NOMO-1 treated with DMSO at 0.1 percent for 48 hours (cell line): ENCODE data around the gene PSMD6.
A peak's percentile ranks its signal among the peaks of the same experiment; 100 is the strongest.

Experiments used
- DNase-seq: peaks from one replicate; lab custom pipeline; 2025; ENCODE audit not compliant: unreplicated experiment; lab: John Stamatoyannopoulos, UW

The PSMD6 gene

DNA sequence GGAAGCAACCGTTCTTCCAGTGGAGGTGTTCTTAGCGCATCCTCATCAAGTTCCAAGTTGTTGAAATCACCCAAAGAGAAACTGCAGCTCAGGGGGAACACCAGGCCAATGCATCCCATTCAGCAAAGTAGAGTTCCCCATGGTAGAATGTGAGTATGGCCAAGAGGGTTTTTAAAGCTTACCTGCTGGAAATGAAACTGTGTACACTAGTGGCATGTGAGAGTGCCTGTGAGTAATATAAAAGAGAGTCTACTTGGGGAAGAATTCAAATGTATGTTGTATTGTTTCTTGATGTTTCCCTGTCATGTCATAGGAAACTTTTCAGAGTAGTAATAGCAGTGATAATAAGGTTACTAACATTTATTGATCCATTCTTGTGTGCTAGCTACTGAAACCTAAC, 43.3 kb downstream of the PSMD6 start:
- no peak for DNase-seq

DNA sequence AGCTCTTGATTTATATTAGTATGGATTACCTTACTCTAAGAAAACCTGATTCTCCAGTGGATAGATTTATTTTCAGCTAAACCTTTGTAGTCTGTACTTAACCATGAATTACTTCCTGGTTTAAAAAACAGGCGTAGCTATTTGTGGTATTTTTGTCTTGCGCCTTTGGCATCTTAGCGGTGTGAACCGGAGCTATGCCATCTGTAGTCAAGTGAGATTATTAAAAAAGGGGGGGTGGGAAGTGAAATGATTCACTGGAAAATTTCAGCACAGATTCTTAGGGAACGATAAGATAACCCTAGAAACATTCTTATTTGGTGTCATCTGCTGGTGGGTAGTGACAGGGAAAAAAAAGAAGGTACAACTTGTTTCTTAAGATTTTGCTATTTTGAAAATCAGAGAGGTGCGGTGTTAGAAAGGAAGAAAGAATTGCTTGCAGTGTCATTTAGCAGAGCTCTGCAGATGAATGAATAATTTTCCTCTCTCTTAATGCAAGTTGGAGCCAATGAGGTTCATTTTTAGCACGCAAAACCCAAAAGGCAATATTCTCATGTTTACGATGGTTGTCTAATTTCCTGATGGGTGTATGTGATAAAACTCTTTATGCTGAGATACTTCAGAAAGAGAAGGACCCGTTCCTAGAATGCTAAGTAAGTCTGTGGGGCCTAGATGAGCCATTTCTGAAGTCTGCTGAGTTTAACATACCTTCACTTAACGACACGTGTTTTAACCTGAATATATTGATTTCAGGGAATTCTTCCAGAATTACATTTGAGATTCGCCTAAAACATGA, 44.0 kb downstream of the PSMD6 start:
- DNase-seq = no peak

DNA sequence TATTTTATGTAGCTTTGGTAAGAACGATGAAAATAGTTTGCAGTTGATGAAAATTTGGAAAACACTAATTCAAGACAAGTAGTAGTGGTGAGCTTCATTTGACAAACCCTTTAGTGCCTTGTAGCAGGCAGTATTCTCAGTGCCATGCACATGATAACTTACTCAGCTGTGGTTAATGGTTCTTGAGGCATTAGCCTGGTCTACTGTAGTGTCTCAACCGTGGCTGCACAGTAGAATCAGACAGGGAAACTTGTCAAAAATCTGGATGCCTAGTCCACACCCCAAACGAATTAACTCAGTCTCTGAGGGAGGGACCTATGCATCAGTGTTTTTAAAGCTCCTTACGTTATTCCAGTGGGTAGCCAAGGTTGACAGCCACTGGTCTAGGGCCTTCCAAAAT, 45.4 kb downstream of the PSMD6 start:
- DNase-seq = no peak

DNA sequence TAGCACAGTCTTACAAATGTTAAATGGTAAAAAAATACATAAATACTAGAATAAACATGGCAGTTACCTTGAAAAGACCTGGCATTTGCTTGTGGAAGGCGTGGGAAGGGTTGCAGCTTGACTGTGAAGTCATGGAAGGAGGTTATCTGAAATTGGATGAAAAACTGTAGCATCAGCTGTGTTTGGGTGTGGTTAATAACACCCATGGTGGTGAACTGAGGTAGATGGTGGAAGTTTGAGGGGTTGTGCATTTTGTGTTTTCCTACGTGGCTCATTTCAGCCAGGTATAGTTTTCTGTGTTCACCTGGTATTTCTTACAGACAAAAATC, 46.5 kb downstream of the PSMD6 start:
- DNase-seq = no peak

- peak; percentile 75 for DNase-seq
Measured at GRCh38 chr3:63976161-63976871, 47.0 kb downstream of the PSMD6 start.

- no peak for DNase-seq
Measured at GRCh38 chr3:63975723-63976122, 47.6 kb downstream of the PSMD6 start.

- no peak for DNase-seq
Measured at GRCh38 chr3:63974451-63974850, 48.8 kb downstream of the PSMD6 start.

DNA sequence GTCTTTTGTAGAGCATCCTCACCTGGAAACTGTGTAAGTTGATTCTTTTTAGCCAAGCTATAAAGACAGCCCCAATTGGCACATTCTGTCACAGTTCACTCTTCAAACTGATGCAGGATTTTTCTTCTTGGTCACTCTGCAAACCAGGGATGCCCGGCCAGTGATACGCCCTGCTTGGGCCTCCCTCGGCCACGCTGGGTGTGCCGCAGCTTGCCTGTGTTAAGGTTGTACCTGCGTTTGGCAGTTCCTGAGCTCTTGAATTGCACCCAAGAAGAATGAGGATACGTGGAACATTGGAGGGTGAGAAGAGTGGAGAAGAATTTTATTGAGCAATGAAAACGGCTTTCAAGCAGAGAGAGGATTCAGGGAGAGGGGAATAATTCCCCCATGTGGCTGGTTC, 49.9 kb downstream of the PSMD6 start:
- DNase-seq = no peak

DNA sequence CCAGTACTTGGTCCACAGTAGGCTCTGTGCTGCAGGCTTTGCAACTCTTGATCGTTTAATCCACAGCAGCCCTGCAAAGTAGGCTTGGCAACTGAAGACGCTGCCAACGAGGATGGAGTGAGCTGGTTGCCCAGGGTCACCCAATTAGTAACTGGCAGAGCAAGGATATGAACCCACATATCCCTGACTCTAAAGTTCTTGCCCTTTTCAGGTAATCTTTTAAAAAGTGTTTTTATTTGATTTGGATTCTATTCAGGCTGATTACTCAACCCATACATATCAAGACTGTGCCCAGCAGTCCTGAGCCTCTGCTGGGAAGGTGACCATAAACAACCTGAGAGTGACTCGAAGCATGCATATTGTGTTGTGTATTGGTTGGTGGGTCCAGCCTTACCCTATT, 50.3 kb downstream of the PSMD6 start:
- DNase-seq = no peak

DNA sequence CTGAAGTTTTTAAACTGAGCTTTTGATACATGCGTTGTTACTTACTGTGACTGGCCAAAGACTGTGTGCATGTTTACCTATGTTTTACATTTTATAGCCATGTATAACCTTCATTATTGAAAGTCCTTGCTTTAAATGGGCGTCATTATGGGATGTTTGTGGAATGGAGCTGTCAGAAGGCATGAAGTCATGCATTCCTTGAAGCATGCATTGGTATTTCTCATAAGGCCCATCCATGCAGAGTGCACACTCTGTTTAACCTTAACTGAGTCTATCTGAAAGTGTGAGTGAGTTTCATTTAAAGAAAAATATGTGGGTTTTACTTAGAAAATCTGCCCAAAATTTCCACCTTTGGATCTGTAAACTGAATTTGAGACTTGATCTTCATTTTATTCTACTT, 51.1 kb downstream of the PSMD6 start:
- DNase-seq = no peak

DNA sequence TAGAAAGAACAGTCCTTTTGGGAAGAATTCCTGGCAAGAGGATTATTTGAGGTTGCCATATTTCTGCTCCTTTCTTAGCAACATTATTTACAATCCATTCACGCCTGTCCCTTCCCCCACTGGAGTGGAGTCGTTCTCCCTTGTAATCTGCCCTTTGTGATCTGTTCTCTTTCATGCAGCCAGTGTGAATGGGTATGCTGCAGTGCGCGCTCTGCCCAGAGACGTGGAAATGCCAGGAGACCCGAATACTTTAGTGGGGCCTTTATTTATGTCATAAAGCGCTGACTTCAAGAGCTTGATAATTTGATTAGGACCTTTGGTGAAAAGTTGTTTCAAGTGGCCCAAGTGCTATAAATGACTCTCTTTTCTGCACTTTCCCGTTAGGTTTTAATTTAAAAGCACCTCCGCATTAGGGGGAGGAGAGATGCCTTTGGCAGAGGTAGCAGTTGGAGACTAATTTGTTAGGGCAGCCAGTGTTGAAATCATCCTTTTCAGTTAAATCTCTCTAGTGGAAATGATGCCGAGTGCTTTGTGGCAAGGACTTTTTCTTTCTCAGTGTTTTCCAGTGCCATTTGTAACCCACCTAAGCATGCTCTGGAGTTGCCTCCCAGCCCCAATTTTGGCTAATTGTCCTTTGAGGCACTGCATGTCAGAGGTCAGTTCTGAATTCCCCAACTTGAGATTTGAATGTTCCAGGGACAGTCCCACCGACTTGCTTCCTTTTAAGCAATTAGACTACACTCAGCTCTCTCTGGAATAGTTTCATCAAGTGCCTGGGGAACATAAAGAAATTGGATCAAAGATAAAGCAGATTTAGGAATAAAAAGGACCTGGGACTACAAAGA, 52.4 kb downstream of the PSMD6 start:
- DNase-seq = no peak

GRCh38 chr3:63969876-63970275, 53.4 kb downstream of the PSMD6 start:
- no peak for DNase-seq

DNA sequence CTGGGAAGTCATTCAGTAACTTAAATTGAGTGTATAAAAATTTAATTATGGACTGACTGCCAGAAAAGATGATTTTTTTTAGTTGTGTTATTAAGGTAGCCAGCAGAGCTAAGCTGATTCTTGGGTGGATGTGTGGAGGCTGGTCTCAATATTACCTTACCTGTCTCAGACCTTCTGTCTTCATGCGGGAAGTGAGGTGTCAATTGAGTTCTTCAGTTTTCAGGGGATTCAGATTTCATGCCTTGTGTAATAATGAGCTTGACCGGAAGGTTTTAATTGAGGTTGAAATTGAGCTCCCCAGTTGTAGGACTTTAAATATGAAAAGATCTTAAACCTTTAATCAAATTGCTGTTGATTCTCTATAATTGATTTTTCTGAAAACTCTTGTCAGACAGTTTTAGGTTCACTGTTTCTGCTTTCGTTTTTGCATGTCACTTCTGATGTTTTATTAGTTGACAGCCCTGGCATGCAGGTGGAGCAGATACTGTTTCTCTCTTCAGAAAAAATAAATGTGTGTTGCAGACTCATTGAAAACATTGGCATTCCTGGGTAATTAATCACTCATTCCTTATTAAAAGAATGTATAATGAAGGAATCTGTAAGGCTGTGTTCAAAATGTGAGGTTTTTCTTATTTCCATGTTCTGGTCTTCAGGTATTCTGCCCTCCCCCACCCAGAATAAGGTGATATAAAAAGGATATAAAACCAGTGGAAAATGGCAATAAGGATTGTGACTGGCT, 54.5 kb downstream of the PSMD6 start:
- no peak for DNase-seq

DNA sequence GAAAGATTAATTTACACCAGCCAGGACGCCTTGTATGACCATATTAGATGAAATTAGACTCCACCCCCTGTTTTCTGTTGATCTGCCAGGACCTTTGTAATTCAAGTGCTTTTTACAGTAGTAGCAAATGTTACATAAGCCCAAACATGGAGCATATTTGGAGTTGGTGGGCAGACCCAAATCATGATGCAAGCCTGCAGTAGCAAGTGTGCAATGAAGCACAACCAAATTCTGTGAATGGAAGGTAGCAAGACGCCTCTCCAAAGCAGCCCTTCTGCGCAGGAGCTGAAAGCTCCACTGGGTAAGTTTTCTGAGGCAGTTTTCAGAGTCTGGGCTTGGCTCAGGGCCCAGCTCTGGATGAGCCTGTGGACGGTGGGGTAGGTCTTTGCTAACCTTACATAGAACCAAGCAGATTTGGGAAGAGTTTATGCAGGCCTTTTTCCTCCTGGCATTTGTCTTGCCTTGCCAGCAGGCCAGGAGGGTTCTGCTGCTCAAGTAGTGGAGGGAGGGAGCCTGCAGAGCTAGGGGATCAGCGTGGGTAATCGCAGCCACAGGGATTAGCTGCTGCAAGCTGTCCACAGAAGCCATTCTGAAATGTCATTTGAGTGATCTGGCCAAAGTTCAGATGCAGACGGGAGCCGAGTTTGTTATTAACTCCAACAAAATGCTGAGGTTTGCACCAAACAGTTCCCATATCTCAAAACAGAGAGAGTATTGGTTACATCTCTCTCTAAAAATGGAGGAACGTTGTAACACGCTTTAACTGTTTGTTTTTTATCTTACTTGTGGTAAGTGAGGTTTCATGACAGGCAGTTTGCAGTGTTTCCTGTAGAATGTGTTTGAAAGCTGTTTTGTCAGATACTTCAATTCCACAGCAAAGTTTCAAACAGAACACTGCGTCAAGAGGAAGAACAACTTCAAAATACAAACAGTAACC, 55.4 kb downstream of the PSMD6 start:
- peak; percentile 61 for DNase-seq

DNA sequence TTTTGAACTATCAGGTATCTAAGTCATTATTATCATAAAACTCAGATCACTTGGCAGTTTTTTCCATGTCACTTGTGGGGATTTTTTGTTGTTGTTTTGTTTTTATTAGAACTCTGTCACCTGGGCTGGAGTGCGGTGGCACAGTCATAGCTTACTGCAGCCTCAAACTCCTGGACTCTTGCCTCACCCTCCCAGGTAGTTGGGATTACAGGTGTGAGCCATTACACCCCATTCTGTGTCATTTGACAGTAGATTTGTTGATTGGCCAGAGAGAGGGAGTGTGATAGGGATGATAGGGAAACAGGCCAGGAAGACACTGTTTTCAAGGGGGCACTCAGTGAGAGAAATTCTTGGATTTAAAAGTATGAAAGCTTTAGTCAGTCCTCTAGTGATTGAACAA, 56.4 kb downstream of the PSMD6 start:
- no peak for DNase-seq

DNA sequence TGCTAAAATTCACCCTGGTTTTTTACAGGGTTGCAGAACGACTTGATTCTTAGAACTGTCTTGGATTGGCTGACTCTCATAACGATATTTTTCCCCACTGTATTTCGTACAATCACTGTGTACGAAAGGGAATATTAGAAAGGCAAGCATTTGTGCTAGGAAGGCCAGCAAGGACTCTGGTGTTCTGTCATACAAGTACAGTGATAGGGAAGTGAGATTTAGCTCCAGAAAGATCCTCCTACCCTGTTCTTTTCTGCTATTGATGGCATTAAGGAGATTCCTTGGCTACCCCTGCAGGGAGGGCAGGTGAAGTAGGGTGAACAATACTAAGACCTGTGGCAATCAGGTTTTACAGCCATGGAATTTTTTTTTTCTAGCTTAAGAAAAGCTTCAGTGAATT, 57.3 kb downstream of the PSMD6 start:
- no peak for DNase-seq

DNA sequence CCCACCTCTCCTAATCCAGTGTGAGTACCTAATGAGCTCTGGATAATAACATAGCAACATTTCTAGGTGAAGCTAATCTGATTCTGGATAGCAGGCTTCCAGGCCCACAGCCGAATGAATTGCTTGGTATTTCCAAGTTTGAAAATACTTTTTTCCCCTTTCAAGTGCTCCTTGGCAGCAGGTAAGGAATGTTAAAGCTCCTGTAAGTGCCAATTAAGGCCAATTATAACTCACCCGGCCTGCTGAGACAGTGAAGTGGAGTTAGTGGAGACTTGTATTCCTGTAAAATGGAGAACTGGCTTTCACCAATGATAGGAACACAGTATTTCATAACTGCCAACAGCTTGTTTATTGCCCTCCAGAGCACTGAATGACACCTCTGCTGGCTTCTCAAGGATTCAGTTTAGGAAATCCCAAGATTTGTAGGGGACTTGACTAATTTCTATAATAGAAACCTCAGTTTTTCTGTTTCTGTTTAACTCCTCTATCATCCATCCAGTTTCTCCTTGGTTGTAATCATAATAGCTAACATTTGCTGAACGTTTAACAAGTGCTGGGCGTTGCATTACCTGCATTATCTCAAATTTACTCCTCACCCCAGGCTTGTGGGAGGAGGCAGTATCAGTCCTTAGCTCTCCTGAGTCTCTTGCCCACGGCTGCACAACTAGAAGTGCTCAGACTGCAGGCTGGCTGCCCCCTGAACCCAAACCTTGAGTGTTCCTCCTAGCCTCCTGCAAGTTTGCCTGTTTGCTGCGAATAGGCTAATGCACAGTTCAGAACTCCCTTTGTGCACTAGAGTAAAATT, 58.4 kb downstream of the PSMD6 start:
- DNase-seq = no peak

DNA sequence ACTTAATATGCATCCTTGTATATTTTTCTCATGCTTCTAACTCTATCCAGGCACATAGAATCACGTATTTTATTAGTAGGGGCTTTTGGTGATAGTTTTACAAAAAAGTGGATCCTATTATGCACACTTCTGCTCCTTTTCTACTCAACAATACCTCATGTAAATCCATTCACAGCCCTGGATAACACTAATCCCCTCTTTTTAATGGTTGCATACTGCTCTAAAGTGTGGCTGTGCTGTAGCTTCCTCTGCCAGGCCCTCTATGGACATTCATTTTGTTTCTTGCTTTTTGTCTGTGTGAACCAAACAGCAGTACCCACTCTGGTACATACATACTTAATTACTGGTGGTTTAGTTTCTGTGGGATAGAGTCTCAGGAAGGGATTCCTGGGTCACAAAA, 59.8 kb downstream of the PSMD6 start:
- no peak for DNase-seq

GRCh38 chr3:63961891-63962290, 61.4 kb downstream of the PSMD6 start:
- peak; percentile 48 for DNase-seq
